Body of pancreas (tissue), 4 donors: ENCODE data around the gene TMEM167A. TPM values are rescaled to one million over a fixed set of nuclear protein-coding genes. Genes with fewer than 3 reads are reported as not detected.

Experiments used
- ATAC-seq: fragments of 150-250 bp; one replicate; pipeline ENCODE4 v1.9.1; 2016
- DNase-seq, 4 donors: peaks; one replicate each; pipeline ENCODE4 v3.0.0-alpha.2; 2019
- H3K27ac ChIP-seq, 4 donors: fragments of 200-600 bp; sonication (generic); 1 replicate in 3 of 4; 2 replicates in 1 of 4; pipeline versions ENCODE4 v1.5.1 to v1.6.1; 2016 to 2019; ENCODE audit warnings: mild to moderate bottlenecking in 1 of 4, mixed read lengths in 1 of 4, moderate library complexity in 1 of 4
- H3K27me3 ChIP-seq, 2 donors: fragments of 200-600 bp; sonication (generic); one replicate each; pipeline ENCODE4 v1.6.0; 2016; ENCODE audit warnings: mild to moderate bottlenecking in 1 of 2
- H3K36me3 ChIP-seq, 2 donors: fragments of 200-600 bp; sonication (generic); replicated peaks in 1 of 2; 2 replicates each; pipeline ENCODE4 v1.5.1; 2016; ENCODE audit warnings: low read depth in 2 of 2; ENCODE audit not compliant: insufficient read depth in 1 of 2
- H3K4me1 ChIP-seq: fragments of 200-600 bp; sonication (generic); one replicate; pipeline ENCODE4 v1.6.0; 2016
- H3K4me3 ChIP-seq, 2 donors: fragments of 200-600 bp; sonication (generic); 1 replicate in 1 of 2; 2 replicates in 1 of 2; pipeline ENCODE4 v1.5.1; 2016 to 2019
- H3K9me3 ChIP-seq, 3 donors: fragments of 200-600 bp; sonication (generic); 1 replicate in 2 of 3; 2 replicates in 1 of 3; pipeline ENCODE4 v1.5.1; 2016
- CTCF ChIP-seq, 7 experiments: fragments of 450-650 bp in 4 of 7; fragments of 200-600 bp in 3 of 7; sonication (generic) in 3 of 7; IDR thresholded peaks; one replicate each; pipeline ENCODE4 v1.5.1; 2016 to 2019; ENCODE audit warnings: antibody characterized with exemption in 7 of 7
- POLR2A ChIP-seq, 3 donors: fragments of 450-650 bp; IDR thresholded peaks; one replicate each; pipeline ENCODE4 v1.6.1; 2016; ENCODE audit warnings: antibody characterized with exemption in 3 of 3, mild to moderate bottlenecking in 2 of 3
- WGBS, 2 donors: methylation state at CpG; one replicate each; pipeline ENCODE4 v1.1.5; 2017; 5-methylcytosine and 5-hydroxymethylcytosine counted together
- intact Hi-C: fragments of 100-400 bp; cut with DNase I; formaldehyde crosslinking; loops from one replicate; pipeline ENCODE4 v1.15.1; 2023
- total RNA-seq, 2 donors: library from RNA; depleted of rRNA; stranded (reverse); fragments of >200 nt; gene quantifications; one replicate each; pipeline ENCODE4 v1.1.0, GENCODE V29; 2016

TMEM167A gene
- total RNA-seq, 2 donors from 2014 or later: 20.8 to 24.9 TPM

- Histone ChIP-seq H3K27me3 (no peaks in the 10 kb centered on the region), H3K4me3 (no peak overlapping the region), H3K4me1 (no peaks in the 10 kb centered on the region), H3K27ac (no peak overlapping the region), H3K9me3 (no peaks in the 10 kb centered on the region), H3K36me3 (no peaks in the 10 kb centered on the region)
- intact Hi-C loops: no loop called here
- ATAC-seq (no peak), DNase-seq (no peak)
- no peak for TF ChIP-seq CTCF (IDR thresholded peaks at IDR 0.05)
- TF ChIP-seq POLR2A (IDR thresholded peaks at IDR 0.05): no peak
- 58 to 70% methylated on average over 4 of the region's 4 CpGs for WGBS, 2 donors
Observed at GRCh38 chr5:83026930-83027687, 50.1 kb downstream of the TMEM167A start.

- 49 to 66% methylated on average over 2 of the region's 2 CpGs for WGBS, 2 donors
- intact Hi-C loops: no loop called here
- no peak for ATAC-seq
Observed at GRCh38 chr5:83026516-83026915, 50.7 kb downstream of the TMEM167A start.

GRCh38 chr5:83025690-83026478 is 51.3 kb downstream of the TMEM167A start:
- no peak for TF ChIP-seq CTCF (IDR thresholded peaks at IDR 0.05)
- TF ChIP-seq POLR2A (IDR thresholded peaks at IDR 0.05): no peak
- Histone ChIP-seq H3K36me3 (no peaks in the 10 kb centered on the region), H3K27me3 (no peaks in the 10 kb centered on the region), H3K27ac (no peak overlapping the region), H3K4me1 (no peaks in the 10 kb centered on the region), H3K9me3 (no peaks in the 10 kb centered on the region), H3K4me3 (no peak overlapping the region)
- intact Hi-C loops: no loop called here
- 74 to 76% methylated on average over 8 of the region's 8 CpGs for WGBS, 2 donors
- DNase-seq (no peak), ATAC-seq (no peak)

More at GRCh38 chr5:83026516-83026915, 50.7 kb downstream of the TMEM167A start:
- no peak for DNase-seq
- H3K4me1 ChIP-seq: no peaks in the 10 kb centered on the region
- H3K27ac ChIP-seq: no peak overlapping the region
- no peak overlapping the region for H3K4me3 ChIP-seq
- no peaks in the 10 kb centered on the region for H3K9me3 ChIP-seq
- no peaks in the 10 kb centered on the region for H3K36me3 ChIP-seq
- TF ChIP-seq POLR2A (IDR thresholded peaks at IDR 0.05): no peak
- no peak for TF ChIP-seq CTCF (IDR thresholded peaks at IDR 0.05)
- H3K27me3 ChIP-seq: no peaks in the 10 kb centered on the region

GRCh38 chr5:83022334-83022733 is 54.9 kb downstream of the TMEM167A start:
- ATAC-seq (no peak), DNase-seq (no peak)
- 86% methylated on average over 4 of the region's 4 CpGs for WGBS, 2 donors
- intact Hi-C loops: no loop called here
- Histone ChIP-seq H3K9me3 (no peaks in the 10 kb centered on the region), H3K4me1 (no peaks in the 10 kb centered on the region), H3K27ac (no peak overlapping the region), H3K36me3 (no peaks in the 10 kb centered on the region), H3K4me3 (no peak overlapping the region), H3K27me3 (no peaks in the 10 kb centered on the region)
- TF ChIP-seq POLR2A (IDR thresholded peaks at IDR 0.05): no peak
- no peak for TF ChIP-seq CTCF (IDR thresholded peaks at IDR 0.05)
